Smooth muscle cell (in vitro differentiated cells): Measurements from ENCODE around the gene SPANXB1. TPM values are rescaled to one million over a fixed set of nuclear protein-coding genes. Genes with fewer than 3 reads are reported as not detected.
"Not testable (repeated sequence)": the region's sequence is repeated elsewhere in the genome, so short reads cannot be mapped to it uniquely, and the experiment has no call there.

Experiments
- DNase-seq: peaks from one replicate; lab custom pipeline; 2025; ENCODE audit not compliant: unreplicated experiment; lab: John Stamatoyannopoulos, UW
- H2AFZ ChIP-seq: fragments of 200-600 bp; sonication (generic); 2 replicates; pipeline ENCODE4 v1.6.0; 2016; ENCODE audit warnings: antibody characterized with exemption, low read depth, mild to moderate bottlenecking
- H3F3A ChIP-seq: fragments of 200-600 bp; sonication (generic); 2 replicates; pipeline ENCODE4 v1.6.0; 2017; ENCODE audit warnings: antibody characterized with exemption, low read depth
- H3K27ac ChIP-seq: fragments of 200-600 bp; sonication (generic); 2 replicates; pipeline ENCODE4 v1.5.1; 2016; ENCODE audit warnings: low read depth, mild to moderate bottlenecking
- H3K27me3 ChIP-seq: fragments of 200-600 bp; sonication (generic); 2 replicates; pipeline ENCODE4 v1.6.1; 2016; ENCODE audit warnings: low read depth, mild to moderate bottlenecking
- H3K36me3 ChIP-seq: fragments of 200-600 bp; sonication (generic); 2 replicates; pipeline ENCODE4 v1.5.1; 2016; ENCODE audit warnings: low read depth
- H3K4me1 ChIP-seq: fragments of 200-600 bp; sonication (generic); 2 replicates; pipeline ENCODE4 v1.5.1; 2016; ENCODE audit warnings: low read depth
- H3K4me2 ChIP-seq: fragments of 200-600 bp; sonication (generic); 2 replicates; pipeline ENCODE4 v1.6.0; 2016; ENCODE audit warnings: mild to moderate bottlenecking
- H3K4me3 ChIP-seq: fragments of 200-600 bp; sonication (generic); 2 replicates; pipeline ENCODE4 v1.5.1; 2016; ENCODE audit warnings: mild to moderate bottlenecking
- H3K79me2 ChIP-seq: fragments of 200-600 bp; sonication (generic); 2 replicates; pipeline ENCODE4 v1.6.0; 2016; ENCODE audit warnings: low read depth, mild to moderate bottlenecking
- H3K9ac ChIP-seq: fragments of 200-600 bp; sonication (generic); 2 replicates; pipeline ENCODE4 v1.6.0; 2016; ENCODE audit warnings: low read depth
- H3K9me3 ChIP-seq: fragments of 200-600 bp; sonication (generic); replicated peaks from 2 replicates; pipeline ENCODE4 v1.5.1; 2016; ENCODE audit warnings: low read depth
- H4K20me1 ChIP-seq: fragments of 200-600 bp; sonication (generic); 2 replicates; pipeline ENCODE4 v1.6.0; 2016; ENCODE audit warnings: low read depth
- WGBS: methylation state at CpG from one replicate; pipeline ENCODE4 v1.1.7; 2016; ENCODE audit warnings: low lambda C conversion rate; 5-methylcytosine and 5-hydroxymethylcytosine counted together
- polyA plus RNA-seq: library from polyadenylated mRNA; unstranded; fragments of >200 nt; fragmentation: Nextera tagmentation; extraction: Ambion mirVana; gene quantifications from 2 replicates; pipeline ENCODE4 v1.2.1, GENCODE V29; 2016
- total RNA-seq: library from RNA; depleted of rRNA; stranded (reverse); fragments of >200 nt; gene quantifications from 2 replicates; pipeline ENCODE4 v1.2.3, GENCODE V29; 2014
- TF ChIP-seq, protein P1 (sequence below): fragments of 200-600 bp; sonication (generic); IDR thresholded peaks from 2 replicates; pipeline ENCODE4 v1.5.1; 2017; ENCODE audit warnings: borderline replicate concordance, mild to moderate bottlenecking, antibody characterized with exemption; ENCODE audit not compliant: insufficient read depth, poor library complexity, severe bottlenecking

Gene SPANXB1
- total and polyA plus RNA-seq, 2 experiments from 2014 or later = not detected

DNA sequence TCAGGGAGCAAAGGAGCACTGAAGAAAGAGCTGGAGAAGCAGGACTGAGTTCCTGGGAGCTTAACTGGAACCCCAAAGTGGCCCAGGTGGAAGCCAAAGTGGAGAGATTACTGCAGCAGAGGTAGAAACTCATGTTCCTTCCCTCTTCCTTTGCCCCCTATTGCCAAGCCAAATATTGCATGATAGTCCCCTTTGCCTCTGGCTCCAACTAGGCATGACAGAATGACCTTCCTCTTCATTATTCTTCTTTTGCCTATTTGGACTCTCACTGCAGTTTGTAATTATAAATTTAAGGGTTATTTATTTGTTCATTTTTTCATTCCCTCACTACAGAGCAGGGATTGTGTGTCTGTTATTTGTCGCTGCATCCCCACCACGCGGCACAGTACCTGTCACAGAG, 22.1 kb upstream of the SPANXB1 start:
- 81% methylated on average over 3 of the region's 3 CpGs for WGBS

DNA sequence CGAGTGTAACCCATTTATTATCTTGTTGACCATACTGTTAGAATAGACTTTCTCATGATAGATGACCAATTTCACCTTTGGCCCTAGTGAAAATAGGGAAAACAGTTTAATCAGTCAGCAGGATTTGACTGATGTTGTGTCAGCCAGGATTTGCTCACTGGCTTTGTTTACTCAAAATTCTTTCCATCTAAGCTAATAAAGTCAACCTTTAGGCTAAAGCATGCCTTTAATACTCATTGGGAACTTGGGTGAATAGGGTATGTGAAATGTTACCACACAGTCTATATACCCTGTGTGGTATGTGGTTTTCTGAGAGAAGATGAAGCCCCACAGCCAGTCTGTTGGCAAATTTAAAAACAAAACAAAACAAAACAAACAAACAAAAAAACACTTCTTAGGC, 18.7 kb upstream of the SPANXB1 start:
- Histone ChIP-seq H3K9me3 (no peaks in the 10 kb centered on the region), H3K9ac (no peak overlapping the region), H3K4me1 (no peaks in the 10 kb centered on the region), H3K4me2 (no peak overlapping the region), H3F3A (no peaks in the 10 kb centered on the region), H3K79me2 (no peaks in the 10 kb centered on the region), H3K27ac (no peak overlapping the region), H3K27me3 (no peaks in the 10 kb centered on the region), H3K4me3 (no peak overlapping the region), H4K20me1 (no peaks in the 10 kb centered on the region), H3K36me3 (no peaks in the 10 kb centered on the region), H2AFZ (no peak overlapping the region)
- 50% methylated on average over 1 of the region's 1 CpG for WGBS
- TF ChIP-seq, protein P1, sequence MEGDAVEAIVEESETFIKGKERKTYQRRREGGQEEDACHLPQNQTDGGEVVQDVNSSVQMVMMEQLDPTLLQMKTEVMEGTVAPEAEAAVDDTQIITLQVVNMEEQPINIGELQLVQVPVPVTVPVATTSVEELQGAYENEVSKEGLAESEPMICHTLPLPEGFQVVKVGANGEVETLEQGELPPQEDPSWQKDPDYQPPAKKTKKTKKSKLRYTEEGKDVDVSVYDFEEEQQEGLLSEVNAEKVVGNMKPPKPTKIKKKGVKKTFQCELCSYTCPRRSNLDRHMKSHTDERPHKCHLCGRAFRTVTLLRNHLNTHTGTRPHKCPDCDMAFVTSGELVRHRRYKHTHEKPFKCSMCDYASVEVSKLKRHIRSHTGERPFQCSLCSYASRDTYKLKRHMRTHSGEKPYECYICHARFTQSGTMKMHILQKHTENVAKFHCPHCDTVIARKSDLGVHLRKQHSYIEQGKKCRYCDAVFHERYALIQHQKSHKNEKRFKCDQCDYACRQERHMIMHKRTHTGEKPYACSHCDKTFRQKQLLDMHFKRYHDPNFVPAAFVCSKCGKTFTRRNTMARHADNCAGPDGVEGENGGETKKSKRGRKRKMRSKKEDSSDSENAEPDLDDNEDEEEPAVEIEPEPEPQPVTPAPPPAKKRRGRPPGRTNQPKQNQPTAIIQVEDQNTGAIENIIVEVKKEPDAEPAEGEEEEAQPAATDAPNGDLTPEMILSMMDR = no peak
- no peak for DNase-seq

More for the DNA sequence above, 22.1 kb upstream of the SPANXB1 start:
- TF ChIP-seq, protein P1 = no peak
- Histone ChIP-seq H3F3A (no peaks in the 10 kb centered on the region), H3K27ac (no peak overlapping the region), H3K9ac (no peak overlapping the region), H3K36me3 (no peaks in the 10 kb centered on the region), H3K9me3 (no peaks in the 10 kb centered on the region), H3K79me2 (no peaks in the 10 kb centered on the region), H3K27me3 (no peaks in the 10 kb centered on the region), H3K4me1 (no peaks in the 10 kb centered on the region), H3K4me2 (no peak overlapping the region), H4K20me1 (no peaks in the 10 kb centered on the region), H2AFZ (no peak overlapping the region), H3K4me3 (no peak overlapping the region)
- no peak for DNase-seq

DNA sequence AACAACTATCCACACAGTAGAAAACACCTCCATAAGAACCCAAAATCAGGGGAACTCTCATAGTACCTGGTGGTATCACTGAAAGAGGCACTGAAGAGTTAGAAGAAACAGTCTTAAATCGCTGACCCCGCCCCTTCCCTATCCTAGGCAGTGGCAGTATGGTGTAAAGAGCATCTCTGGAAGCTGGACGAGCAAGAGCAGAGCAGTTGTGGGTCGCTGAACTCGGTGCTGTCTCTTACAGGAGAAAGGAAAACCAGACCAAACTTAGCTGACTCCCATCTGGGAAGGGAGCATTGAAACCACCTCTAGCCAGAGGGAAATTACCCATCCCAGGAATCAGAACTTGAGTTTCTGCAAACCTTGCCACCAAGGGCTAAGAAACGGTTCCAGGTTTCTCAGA, 2.8 kb downstream of the SPANXB1 start:
- not testable (repeated sequence) for H3K4me2 ChIP-seq, H3K4me1 ChIP-seq, H3K27me3 ChIP-seq, H4K20me1 ChIP-seq, H3K27ac ChIP-seq, H3F3A ChIP-seq, H3K36me3 ChIP-seq, H3K4me3 ChIP-seq, H3K9me3 ChIP-seq, DNase-seq, H3K9ac ChIP-seq, H2AFZ ChIP-seq, H3K79me2 ChIP-seq
- 80% methylated on average over 5 of the region's 6 CpGs for WGBS

DNA sequence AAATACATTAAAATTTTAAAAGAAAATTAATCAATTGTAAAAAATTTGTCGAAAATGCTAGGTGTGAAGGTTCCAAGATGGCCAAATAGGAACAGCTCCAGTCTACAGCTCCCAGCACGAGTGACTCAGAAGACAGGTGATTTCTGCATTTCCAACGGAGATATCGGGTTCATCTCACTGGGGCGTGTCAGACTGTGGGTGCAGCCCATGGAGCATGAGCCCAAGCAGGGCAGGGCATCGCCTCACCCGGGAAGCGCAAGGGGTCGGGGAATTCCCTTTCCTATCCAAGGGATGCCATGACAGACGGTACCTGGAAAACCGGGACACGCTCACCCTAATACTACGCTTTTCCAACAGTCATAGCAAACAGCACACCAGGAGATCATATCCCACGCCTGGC, 41.9 kb downstream of the SPANXB1 start:
- not testable (repeated sequence) for H3K9me3 ChIP-seq, H3K9ac ChIP-seq, H4K20me1 ChIP-seq, H3F3A ChIP-seq, H3K4me3 ChIP-seq, H3K79me2 ChIP-seq, H3K27me3 ChIP-seq, H3K27ac ChIP-seq, H3K4me2 ChIP-seq, H2AFZ ChIP-seq, H3K36me3 ChIP-seq, H3K4me1 ChIP-seq, DNase-seq
- 94% methylated on average over 9 of the region's 14 CpGs for WGBS

DNA sequence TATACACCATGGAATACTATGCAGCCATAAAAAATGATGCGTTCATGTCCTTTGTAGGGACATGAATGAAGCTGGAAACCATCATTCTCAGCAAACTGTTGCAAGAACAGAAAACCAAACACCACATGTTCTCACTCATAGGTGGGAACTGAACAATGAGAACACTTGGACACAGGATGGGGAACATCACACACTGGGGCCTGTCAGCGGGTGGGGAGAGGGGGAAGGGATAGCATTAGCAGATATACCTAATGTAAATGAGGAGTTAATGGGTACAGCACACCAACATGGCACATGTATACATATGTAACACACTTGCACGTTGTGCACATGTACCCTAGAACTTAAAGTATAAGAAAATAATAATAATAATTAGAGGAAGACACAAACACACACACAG, 47.5 kb downstream of the SPANXB1 start:
- DNase-seq, H3K27me3 ChIP-seq: not testable (repeated sequence)
- WGBS = 78% methylated on average over 3 of the region's 3 CpGs

DNA sequence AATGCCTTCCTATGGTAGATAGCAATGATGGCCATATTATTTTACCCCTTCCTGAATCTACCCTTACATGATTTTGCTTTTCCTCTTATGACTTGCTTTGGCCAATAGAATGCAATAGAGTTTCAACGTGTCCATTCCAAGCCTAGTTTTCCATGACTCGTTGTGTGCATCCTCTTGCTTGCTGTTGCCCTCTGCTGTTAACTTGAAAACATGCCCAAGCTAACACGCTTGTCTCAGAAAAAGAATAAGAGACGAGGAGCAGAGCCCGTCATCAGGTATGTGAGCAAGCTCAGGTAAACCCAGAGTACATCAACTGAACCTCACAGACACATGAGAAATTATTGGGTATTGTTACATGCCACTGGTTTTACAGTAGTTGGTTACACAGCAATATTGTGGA, 49.7 kb downstream of the SPANXB1 start:
- H3K4me1 ChIP-seq, H3K27ac ChIP-seq, H3F3A ChIP-seq, H3K36me3 ChIP-seq, H3K9ac ChIP-seq, H3K79me2 ChIP-seq, H3K27me3 ChIP-seq, H3K4me2 ChIP-seq, H2AFZ ChIP-seq, H3K4me3 ChIP-seq, DNase-seq, H3K9me3 ChIP-seq, H4K20me1 ChIP-seq: not testable (repeated sequence)
- WGBS = 59% methylated on average over 5 of the region's 5 CpGs

More for the DNA sequence above, 47.5 kb downstream of the SPANXB1 start:
- not testable (repeated sequence) for H4K20me1 ChIP-seq, H3K4me3 ChIP-seq, H3K79me2 ChIP-seq, H3K4me1 ChIP-seq, H3K9me3 ChIP-seq, H3K36me3 ChIP-seq, H3K4me2 ChIP-seq, H3F3A ChIP-seq, H3K9ac ChIP-seq, H2AFZ ChIP-seq, H3K27ac ChIP-seq
